ENCODE results near the gene GALNT13. TPM values are rescaled to one million over a fixed set of nuclear protein-coding genes. Genes with fewer than 3 reads are reported as not detected.

The GALNT13 gene
- polyA plus RNA-seq, 2 of the 4 experiments (the other 2 are of a cell fraction): 12.1 to 15.6 TPM

GRCh38 chr2:154226931-154227330, 355.2 kb downstream of the GALNT13 start:
- Histone ChIP-seq H3K4me2 (no peak overlapping the region), H3K4me1 (no peaks in the 10 kb centered on the region), H3K27ac (no peak overlapping the region), H3K4me3 (no peak overlapping the region), H3K9me3 (no peaks in the 10 kb centered on the region)
- WGBS (ENCODE audit: missing lambda C conversion rate): 52% methylated on average over 2 of the region's 2 CpGs
- no peak for TF ChIP-seq EHMT2 (IDR thresholded peaks at IDR 0.05; ENCODE audit: low read depth)
- TF ChIP-seq REST (IDR thresholded peaks at IDR 0.05): no peak
- no peak for TF ChIP-seq BCL3 (IDR thresholded peaks at IDR 0.05)
- no peak for TF ChIP-seq MAFK (IDR thresholded peaks at IDR 0.05; ENCODE audit: partially characterized antibody)
- no peak for TF ChIP-seq POLR2AphosphoS2 (conservative IDR thresholded peaks at IDR 0.05; ENCODE audit: low read length)
- TF ChIP-seq ZNF302 (CRISPR knock-in tag; IDR thresholded peaks at IDR 0.05): no peak
- no peak for TF ChIP-seq MAZ (IDR thresholded peaks at IDR 0.05; ENCODE audit: borderline replicate concordance, low read depth, low read length)
- TF ChIP-seq CHD4 (IDR thresholded peaks at IDR 0.05; ENCODE audit: borderline replicate concordance): no peak
- ChIA-PET CTCF (no interaction called here), POLR2A (no interaction called here)
- no peak for ATAC-seq
- FAIRE-seq: no peak
- no peak for DNase-seq (ENCODE audit: low read depth in 1 of 2, low spot score in 1 of 2)

- Histone ChIP-seq H3K4me3 (no peak overlapping the region), H3K4me1 (no peaks in the 10 kb centered on the region), H3K9me3 (no peaks in the 10 kb centered on the region), H3K27ac (no peak overlapping the region), H3K4me2 (no peak overlapping the region)
- ATAC-seq (no peak), DNase-seq (ENCODE audit: low read depth in 1 of 2, low spot score in 1 of 2) (no peak), FAIRE-seq (no peak)
- WGBS (ENCODE audit: missing lambda C conversion rate): 83% methylated on average over 3 of the region's 3 CpGs
- CTCF ChIA-PET: no interaction called here
- POLR2A ChIA-PET: no interaction called here
- TF ChIP-seq TFCP2L1 (CRISPR knock-in tag; IDR thresholded peaks at IDR 0.05) (no peak), ZC3H11A (IDR thresholded peaks at IDR 0.05) (no peak), CHD2 (IDR thresholded peaks at IDR 0.05; ENCODE audit: low read length, partially characterized antibody) (no peak), HMGXB4 (CRISPR knock-in tag; IDR thresholded peaks at IDR 0.05; ENCODE audit: borderline replicate concordance) (no peak), PBX3 (IDR thresholded peaks at IDR 0.05) (no peak), EHF (CRISPR knock-in tag; IDR thresholded peaks at IDR 0.05) (no peak), HOXB13 (CRISPR knock-in tag; IDR thresholded peaks at IDR 0.05; ENCODE audit: low read depth) (no peak), REST (IDR thresholded peaks at IDR 0.05) (no peak), FOSL2 (IDR thresholded peaks at IDR 0.05) (no peak), FOSL2 (CRISPR knock-in tag; IDR thresholded peaks at IDR 0.05) (no peak), BHLHE40 (IDR thresholded peaks at IDR 0.05; ENCODE audit: low read depth, low read length) (no peak), TP53 (CRISPR knock-in tag; IDR thresholded peaks at IDR 0.05) (no peak), ZNF302 (CRISPR knock-in tag; IDR thresholded peaks at IDR 0.05) (no peak), ZFP36 (IDR thresholded peaks at IDR 0.05; ENCODE audit: borderline replicate concordance, partially characterized antibody) (no peak), HDAC2 (IDR thresholded peaks at IDR 0.05) (no peak), HEYL (CRISPR knock-in tag; IDR thresholded peaks at IDR 0.05) (no peak), BCL3 (IDR thresholded peaks at IDR 0.05) (no peak), JUNB (IDR thresholded peaks at IDR 0.05) (no peak), ZSCAN20 (CRISPR knock-in tag; IDR thresholded peaks at IDR 0.05) (no peak)
Observed at GRCh38 chr2:154228566-154229280, 357.0 kb downstream of the GALNT13 start.
